Activated naive CD4-positive, alpha-beta T cell treated with anti-CD3 and anti-CD28 coated beads, Interleukin-2, amount 50 U/mL, for 16 hours (primary cell): ENCODE results near the gene KCNH1.

Experiments
- DNase-seq: peaks from one replicate; pipeline ENCODE4 v3.0.0-alpha.2; 2020

Gene KCNH1

DNA sequence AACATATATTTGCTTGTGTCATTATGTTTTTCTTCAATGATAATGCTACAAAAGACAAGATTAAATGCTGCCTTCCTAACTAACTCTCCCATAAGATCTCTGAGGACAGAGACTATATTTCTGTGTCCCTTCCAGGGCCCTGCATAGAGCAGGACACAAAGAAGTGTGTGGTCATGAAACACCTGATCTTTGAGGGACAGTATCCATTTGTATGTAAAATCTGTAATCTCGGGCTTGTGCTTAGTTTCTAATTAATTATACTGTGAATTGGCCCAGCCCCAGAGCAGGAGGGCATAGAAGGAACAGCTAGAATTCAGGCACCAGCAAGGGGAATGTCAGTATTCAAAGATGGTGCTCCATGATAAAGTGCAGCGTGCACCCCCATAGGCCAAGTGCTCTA is 430.4 kb downstream of the KCNH1 start:
- DNase-seq = no peak

DNA sequence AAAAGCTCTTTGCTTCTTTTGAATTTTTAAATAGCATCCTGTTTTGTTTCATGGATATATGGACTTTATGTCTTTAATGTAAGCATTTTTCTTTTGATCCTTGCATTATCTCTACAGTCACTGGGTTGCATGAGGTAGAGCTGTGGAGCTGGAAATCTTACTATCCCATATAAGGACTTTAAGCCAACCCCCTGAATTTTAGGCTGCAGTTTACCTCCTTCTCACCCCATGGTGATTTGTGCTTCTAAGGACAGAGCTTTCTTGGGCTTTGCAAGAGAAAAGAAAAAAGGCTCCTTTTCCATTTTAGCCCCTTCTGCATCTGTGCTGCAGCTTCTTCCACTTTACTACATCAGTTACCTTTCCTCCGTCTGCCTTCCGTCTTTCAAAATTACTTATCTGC is 431.4 kb downstream of the KCNH1 start:
- DNase-seq = no peak

GRCh38 chr1:210700511-210700910 is 433.4 kb downstream of the KCNH1 start:
- no peak for DNase-seq

DNA sequence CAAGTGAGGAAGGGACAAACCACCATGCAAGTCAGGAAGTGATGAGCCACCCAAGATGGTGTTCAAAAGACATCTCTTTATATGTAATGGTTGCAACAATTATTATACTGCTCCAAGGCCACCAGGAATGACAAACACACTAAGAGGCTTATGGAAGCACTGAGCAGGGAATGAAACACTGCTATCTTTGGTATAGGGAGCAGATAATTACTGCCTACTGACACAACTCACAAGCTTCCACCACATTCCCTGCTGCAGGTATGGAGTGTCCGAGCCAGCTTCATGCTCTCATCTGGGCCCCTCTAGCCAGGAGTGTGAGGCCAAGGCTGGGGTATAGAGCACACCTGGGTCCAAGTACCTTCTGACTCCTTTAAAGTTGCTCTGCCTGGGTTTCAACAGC is 433.9 kb downstream of the KCNH1 start:
- no peak for DNase-seq

DNA sequence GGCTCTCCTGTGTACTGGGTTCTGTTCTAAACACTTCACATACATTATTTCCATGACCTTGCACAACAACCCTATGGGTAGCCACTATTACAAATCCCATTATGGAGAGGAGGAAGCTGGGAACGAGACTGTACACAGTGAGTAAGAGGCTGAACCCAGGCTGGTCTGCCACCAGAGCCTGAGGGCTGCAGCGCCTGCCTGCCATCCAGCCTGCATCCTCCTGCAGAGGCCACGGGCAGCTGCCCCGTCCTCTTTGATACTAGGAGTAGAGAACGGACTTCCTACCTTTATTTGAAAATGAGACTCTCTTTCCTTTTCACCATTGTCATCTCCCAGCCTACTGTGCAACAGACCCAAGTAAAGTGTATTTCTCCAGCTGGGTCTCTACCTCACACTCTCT is 435.3 kb downstream of the KCNH1 start:
- no peak for DNase-seq

- DNase-seq = no peak
Measured at GRCh38 chr1:210697185-210697584, 436.8 kb downstream of the KCNH1 start.

- no peak for DNase-seq
Measured at GRCh38 chr1:210696709-210697108, 437.2 kb downstream of the KCNH1 start.

DNA sequence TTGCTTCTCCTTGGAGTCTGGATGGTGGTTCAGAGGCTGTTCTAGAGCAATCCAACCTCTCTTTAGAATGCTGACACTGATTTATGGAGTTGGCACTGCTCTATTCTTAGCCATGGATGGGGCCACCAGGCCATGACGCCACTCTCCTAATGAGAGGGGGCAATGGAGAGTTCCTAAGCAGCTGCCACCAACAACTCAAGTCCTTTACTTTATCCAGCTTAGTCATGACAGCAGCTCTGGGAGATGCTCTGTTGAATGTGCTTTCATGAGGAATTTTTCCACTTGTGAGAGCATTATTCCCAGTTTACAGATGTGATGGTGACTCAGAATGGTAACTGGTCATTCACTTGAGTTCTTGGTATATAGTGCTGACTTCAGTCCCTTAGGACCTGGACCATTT is 438.9 kb downstream of the KCNH1 start:
- DNase-seq = no peak

- no peak for DNase-seq
Measured at GRCh38 chr1:210692796-210693195, 441.2 kb downstream of the KCNH1 start.

- no peak for DNase-seq
Measured at GRCh38 chr1:210691039-210691610, 442.8 kb downstream of the KCNH1 start.

GRCh38 chr1:210690236-210690635 is 443.7 kb downstream of the KCNH1 start:
- no peak for DNase-seq

GRCh38 chr1:210689826-210690225 is 444.1 kb downstream of the KCNH1 start:
- no peak for DNase-seq

DNA sequence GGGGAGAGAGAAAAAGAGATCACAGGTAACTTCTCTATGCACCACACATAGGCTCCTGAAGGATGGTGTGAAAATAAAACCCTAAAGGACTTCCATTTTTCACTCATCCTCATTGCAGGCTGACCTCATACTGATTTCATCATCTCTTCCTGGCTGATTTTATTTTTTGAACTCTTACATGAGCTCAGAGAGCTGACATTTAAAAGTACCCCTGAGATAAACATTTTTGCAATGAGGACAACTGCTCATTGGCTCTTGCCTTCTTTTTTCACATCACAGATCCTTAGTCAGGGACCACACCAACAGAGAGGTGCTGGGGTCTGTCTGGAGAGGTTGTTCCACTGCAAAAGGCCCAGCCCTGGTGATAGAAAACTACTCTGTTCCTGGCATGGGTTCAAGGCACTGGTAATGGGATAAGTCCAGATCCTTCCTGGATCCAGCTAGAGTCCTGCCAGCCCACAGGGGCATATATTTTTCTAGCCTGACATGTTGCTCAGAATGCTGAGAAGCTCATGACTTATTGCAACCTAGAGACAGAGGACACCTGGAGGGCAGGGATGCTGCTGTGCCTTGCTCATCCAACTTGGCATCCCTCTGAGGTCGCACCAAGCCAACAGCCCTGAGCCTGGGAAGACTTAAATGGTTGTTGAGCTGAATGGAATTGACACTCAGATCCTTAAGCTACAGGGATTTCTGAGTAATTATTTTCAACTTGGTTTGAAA is 445.3 kb downstream of the KCNH1 start:
- no peak for DNase-seq

DNA sequence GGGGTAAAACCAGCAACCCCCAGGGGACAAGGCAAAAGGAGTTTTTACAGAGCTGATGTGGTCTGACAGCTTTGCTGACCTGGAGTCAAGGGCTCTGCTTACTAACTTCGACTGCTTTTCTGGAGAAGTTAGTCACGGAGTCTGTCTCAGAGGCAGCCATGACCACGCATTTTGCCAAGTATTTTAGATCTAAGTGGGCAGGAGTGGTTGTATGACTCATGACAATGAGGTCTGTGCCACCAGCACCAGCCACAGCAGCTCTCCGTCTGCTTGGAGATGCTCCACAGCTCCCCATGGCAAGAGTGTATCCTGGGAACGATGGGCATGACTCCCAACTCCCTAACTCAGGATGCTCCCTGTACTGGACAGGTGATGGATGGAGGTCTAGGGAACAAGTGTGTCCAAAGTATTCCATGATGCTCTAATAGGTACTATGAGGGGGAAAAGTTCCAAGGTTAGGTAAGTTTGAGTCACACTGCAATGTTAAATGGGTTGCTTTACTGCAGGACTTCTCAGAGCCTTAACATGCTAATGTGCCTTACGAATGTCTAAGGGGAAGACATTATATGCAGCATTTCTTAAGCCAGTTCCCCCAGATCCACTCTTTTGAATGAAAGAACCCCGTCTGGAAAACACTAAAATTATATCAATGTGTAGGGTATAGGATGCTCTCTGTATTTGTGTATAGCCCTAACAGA is 446.2 kb downstream of the KCNH1 start:
- no peak for DNase-seq

DNA sequence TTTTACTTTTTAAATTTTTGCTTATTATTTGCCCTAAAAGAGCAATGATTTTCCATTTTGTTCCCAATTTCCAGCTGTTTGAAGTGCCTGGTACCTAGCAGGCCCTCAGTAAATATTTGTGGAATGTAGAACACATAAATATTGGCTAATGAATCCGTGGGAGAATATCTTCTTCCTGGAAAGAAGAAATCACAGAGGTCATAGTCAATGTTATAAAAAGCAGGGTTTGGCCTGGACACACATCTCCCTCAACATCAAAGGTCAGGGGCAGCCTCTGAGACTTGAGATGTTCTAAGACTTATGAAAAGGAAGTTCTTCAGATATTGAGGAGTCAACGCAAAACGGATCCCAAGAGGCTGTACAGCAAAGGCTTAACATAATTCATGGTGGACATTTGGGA is 447.1 kb downstream of the KCNH1 start:
- no peak for DNase-seq

GRCh38 chr1:210685295-210685650 is 448.7 kb downstream of the KCNH1 start:
- DNase-seq = no peak

GRCh38 chr1:210684466-210685294 is 449.3 kb downstream of the KCNH1 start:
- no peak for DNase-seq

DNA sequence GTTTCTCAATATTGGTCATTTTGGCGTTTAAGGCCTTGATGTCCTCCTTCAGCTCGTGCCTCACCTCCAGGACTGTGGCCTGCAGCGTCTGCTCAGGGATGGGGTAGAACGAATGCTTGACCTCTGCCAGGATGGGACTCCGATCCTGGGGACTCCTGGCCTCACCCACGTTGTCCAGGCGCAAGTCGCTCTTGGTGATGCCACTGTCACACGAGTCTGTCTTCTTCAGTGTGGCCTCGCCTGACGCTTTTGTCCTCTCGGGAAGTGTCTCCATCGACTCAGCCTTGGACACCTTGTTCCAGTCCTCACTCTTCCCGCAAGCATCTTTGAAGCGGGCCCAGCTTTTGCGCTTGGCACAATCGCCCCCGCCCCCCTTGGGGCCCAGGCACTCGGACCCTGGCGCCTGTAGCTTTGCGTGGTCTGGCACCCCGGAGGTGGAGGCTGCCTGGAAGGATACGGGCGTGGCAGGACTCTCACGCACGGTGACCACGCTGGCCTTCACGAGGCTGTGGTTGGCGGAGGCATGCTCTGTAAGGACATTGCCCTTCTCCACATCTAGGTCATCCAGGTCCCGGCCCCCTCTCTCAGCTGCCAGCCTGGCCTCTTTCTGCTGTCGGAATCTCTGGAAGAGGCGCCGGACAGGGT is 450.4 kb downstream of the KCNH1 start:
- DNase-seq = no peak

DNA sequence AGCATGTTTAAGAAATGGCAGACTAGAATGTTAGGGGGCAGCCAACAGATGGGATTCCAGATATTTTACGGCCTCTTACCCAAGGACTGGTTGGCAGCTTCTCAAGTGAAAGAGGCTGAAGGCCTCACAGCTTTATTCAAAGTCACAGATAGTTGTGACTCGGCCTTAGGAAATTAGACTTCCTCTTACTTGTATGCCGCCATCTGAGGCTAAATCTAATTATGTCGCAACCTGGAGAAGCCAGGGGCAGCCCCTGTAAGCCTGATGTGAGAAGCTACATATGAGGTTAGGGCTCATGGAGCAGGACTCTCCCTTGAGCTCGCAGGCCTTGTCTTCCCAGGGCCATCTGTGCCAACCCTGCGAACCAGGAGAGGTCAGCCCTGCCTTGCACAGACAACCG is 452.8 kb downstream of the KCNH1 start:
- no peak for DNase-seq

- no peak for DNase-seq
Measured at GRCh38 chr1:210678306-210678705, 455.6 kb downstream of the KCNH1 start.

DNA sequence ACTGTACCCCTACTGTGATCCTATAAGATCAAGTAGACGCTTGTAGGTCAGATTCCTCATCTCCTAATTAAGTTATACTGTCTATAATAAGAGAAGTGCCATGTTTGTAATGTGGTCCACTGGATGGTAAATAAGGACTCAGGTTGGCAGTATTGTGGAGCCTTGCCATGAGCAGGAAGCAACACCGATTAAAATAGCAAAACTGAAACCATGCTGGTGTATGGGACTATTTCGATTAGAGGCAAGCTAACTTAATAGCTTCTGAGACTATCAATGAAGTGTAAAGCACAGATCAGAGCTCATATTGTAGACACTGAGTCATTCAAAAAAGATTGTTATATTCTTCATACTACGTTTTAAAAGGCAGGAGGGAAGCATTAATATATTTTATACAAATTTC is 456.4 kb downstream of the KCNH1 start:
- DNase-seq = no peak

GRCh38 chr1:210676539-210676938 is 457.4 kb downstream of the KCNH1 start:
- DNase-seq = no peak

GRCh38 chr1:210674151-210674550 is 459.8 kb downstream of the KCNH1 start:
- DNase-seq = no peak
